Body of pancreas (tissue), 4 donors: ENCODE results near the gene ATP11A. TPM values are rescaled to one million over a fixed set of nuclear protein-coding genes. Genes with fewer than 3 reads are reported as not detected.

Source experiments
- ATAC-seq: fragments of 150-250 bp; one replicate; pipeline ENCODE4 v1.9.1; 2016
- DNase-seq, 4 donors: peaks; one replicate each; pipeline ENCODE4 v3.0.0-alpha.2; 2019
- H3K27ac ChIP-seq, 4 donors: fragments of 200-600 bp; sonication (generic); 1 replicate in 3 of 4; 2 replicates in 1 of 4; pipeline versions ENCODE4 v1.5.1 to v1.6.1; 2016 to 2019; ENCODE audit warnings: mild to moderate bottlenecking in 1 of 4, mixed read lengths in 1 of 4, moderate library complexity in 1 of 4
- H3K27me3 ChIP-seq, 2 donors: fragments of 200-600 bp; sonication (generic); one replicate each; pipeline ENCODE4 v1.6.0; 2016; ENCODE audit warnings: mild to moderate bottlenecking in 1 of 2
- H3K36me3 ChIP-seq, 2 donors: fragments of 200-600 bp; sonication (generic); replicated peaks in 1 of 2; 2 replicates each; pipeline ENCODE4 v1.5.1; 2016; ENCODE audit warnings: low read depth in 2 of 2; ENCODE audit not compliant: insufficient read depth in 1 of 2
- H3K4me1 ChIP-seq: fragments of 200-600 bp; sonication (generic); one replicate; pipeline ENCODE4 v1.6.0; 2016
- H3K4me3 ChIP-seq, 2 donors: fragments of 200-600 bp; sonication (generic); 1 replicate in 1 of 2; 2 replicates in 1 of 2; pipeline ENCODE4 v1.5.1; 2016 to 2019
- H3K9me3 ChIP-seq, 3 donors: fragments of 200-600 bp; sonication (generic); 1 replicate in 2 of 3; 2 replicates in 1 of 3; pipeline ENCODE4 v1.5.1; 2016
- CTCF ChIP-seq, 7 experiments: fragments of 450-650 bp in 4 of 7; fragments of 200-600 bp in 3 of 7; sonication (generic) in 3 of 7; IDR thresholded peaks; one replicate each; pipeline ENCODE4 v1.5.1; 2016 to 2019; ENCODE audit warnings: antibody characterized with exemption in 7 of 7
- POLR2A ChIP-seq, 3 donors: fragments of 450-650 bp; IDR thresholded peaks; one replicate each; pipeline ENCODE4 v1.6.1; 2016; ENCODE audit warnings: antibody characterized with exemption in 3 of 3, mild to moderate bottlenecking in 2 of 3
- WGBS, 2 donors: methylation state at CpG; one replicate each; pipeline ENCODE4 v1.1.5; 2017; 5-methylcytosine and 5-hydroxymethylcytosine counted together
- intact Hi-C: fragments of 100-400 bp; cut with DNase I; formaldehyde crosslinking; loops from one replicate; pipeline ENCODE4 v1.15.1; 2023
- total RNA-seq, 2 donors: library from RNA; depleted of rRNA; stranded (reverse); fragments of >200 nt; gene quantifications; one replicate each; pipeline ENCODE4 v1.1.0, GENCODE V29; 2016

ATP11A gene
- total RNA-seq, 2 donors from 2014 or later, result 24.1 to 33.9 TPM

- WGBS, 2 donors, result 96 to 98% methylated on average over 14 of the region's 14 CpGs
- ATAC-seq, result no peak
- no peak for TF ChIP-seq POLR2A (IDR thresholded peaks at IDR 0.05)
Observed at GRCh38 chr13:112810608-112811007, 120.8 kb downstream of the ATP11A start.

GRCh38 chr13:112812306-112813055, 122.6 kb downstream of the ATP11A start:
- 91% methylated on average over 16 of the region's 17 CpGs for WGBS, 2 donors
- intact Hi-C loops, result no loop called here
- H3K27ac ChIP-seq, result no peak overlapping the region

More at GRCh38 chr13:112810608-112811007, 120.8 kb downstream of the ATP11A start:
- H3K27ac ChIP-seq, result no peak overlapping the region
- H3K36me3 ChIP-seq, result peaks cover 0 to 14% of the 10 kb centered on the region in 2 donors
- H3K4me3 ChIP-seq, result no peak overlapping the region
- H3K4me1 ChIP-seq, result no peaks in the 10 kb centered on the region
- DNase-seq, result no peak
- H3K27me3 ChIP-seq, result no peaks in the 10 kb centered on the region
- intact Hi-C loops, result no loop called here
- H3K9me3 ChIP-seq, result no peaks in the 10 kb centered on the region

GRCh38 chr13:112813552-112813951, 123.7 kb downstream of the ATP11A start:
- no peaks in the 10 kb centered on the region for H3K9me3 ChIP-seq
- intact Hi-C loops, result no loop called here
- no peaks in the 10 kb centered on the region for H3K4me1 ChIP-seq
- no peaks in the 10 kb centered on the region for H3K27me3 ChIP-seq
- DNase-seq, result no peak
- WGBS, 2 donors, result 89 to 97% methylated on average over 8 of the region's 8 CpGs
- H3K36me3 ChIP-seq, result peaks cover 0 to 17% of the 10 kb centered on the region in 2 donors
- no peak overlapping the region for H3K27ac ChIP-seq
- no peak overlapping the region for H3K4me3 ChIP-seq
- TF ChIP-seq POLR2A (IDR thresholded peaks at IDR 0.05) (no peak), CTCF (IDR thresholded peaks at IDR 0.05) (no peak)
- ATAC-seq, result no peak

More at GRCh38 chr13:112812306-112813055, 122.6 kb downstream of the ATP11A start:
- H3K9me3 ChIP-seq, result no peaks in the 10 kb centered on the region
- H3K4me3 ChIP-seq, result no peak overlapping the region
- DNase-seq (no peak), ATAC-seq (no peak)
- no peaks in the 10 kb centered on the region for H3K4me1 ChIP-seq
- no peaks in the 10 kb centered on the region for H3K27me3 ChIP-seq
- no peak for TF ChIP-seq CTCF (IDR thresholded peaks at IDR 0.05)
- TF ChIP-seq POLR2A (IDR thresholded peaks at IDR 0.05), result no peak
- peaks cover 0 to 14% of the 10 kb centered on the region in 2 donors for H3K36me3 ChIP-seq

GRCh38 chr13:112814905-112815585, 125.2 kb downstream of the ATP11A start:
- Histone ChIP-seq H3K9me3 (no peaks in the 10 kb centered on the region), H3K36me3 (peaks cover 0 to 22% of the 10 kb centered on the region in 2 donors), H3K4me3 (no peak overlapping the region), H3K4me1 (no peaks in the 10 kb centered on the region), H3K27ac (no peak overlapping the region), H3K27me3 (no peaks in the 10 kb centered on the region)
- TF ChIP-seq CTCF (IDR thresholded peaks at IDR 0.05), result no peak
- TF ChIP-seq POLR2A (IDR thresholded peaks at IDR 0.05), result no peak
- WGBS, 2 donors, result 84 to 91% methylated on average over 10 of the region's 10 CpGs
- no peak for DNase-seq
- ATAC-seq, result no peak
- intact Hi-C loops, result no loop called here

- no peaks in the 10 kb centered on the region for H3K9me3 ChIP-seq
- H3K36me3 ChIP-seq, result peaks cover 0 to 22% of the 10 kb centered on the region in 2 donors
- no peak for ATAC-seq
Observed at GRCh38 chr13:112815871-112816270, 126.0 kb downstream of the ATP11A start.

More at GRCh38 chr13:112815871-112816270, 126.0 kb downstream of the ATP11A start:
- WGBS, 2 donors, result 85 to 97% methylated on average over 13 of the region's 13 CpGs
- no peak for TF ChIP-seq CTCF (IDR thresholded peaks at IDR 0.05)
- no peak for TF ChIP-seq POLR2A (IDR thresholded peaks at IDR 0.05)
- intact Hi-C loops, result no loop called here
- H3K27ac ChIP-seq, result no peak overlapping the region
- no peaks in the 10 kb centered on the region for H3K27me3 ChIP-seq
- H3K4me3 ChIP-seq, result no peak overlapping the region
- no peak for DNase-seq
- H3K4me1 ChIP-seq, result no peaks in the 10 kb centered on the region
